NB4 (cell line): ENCODE data around the gene RYR2.

ENCODE experiments used
- DNase-seq: peaks from one replicate; pipeline ENCODE4 v3.0.0; 2010; ENCODE audit warnings: low read depth
- H3K4me3 ChIP-seq: one replicate; pipeline ENCODE4 v1.5.1; 2011; ENCODE audit warnings: mild to moderate bottlenecking, low read depth, low read length, moderate library complexity
- CTCF ChIP-seq: IDR thresholded peaks from one replicate; pipeline ENCODE4 v1.5.1; 2012; ENCODE audit warnings: low read depth, low read length
- MYC ChIP-seq: IDR thresholded peaks from 2 replicates; pipeline ENCODE4 v1.6.1; 2011; ENCODE audit warnings: low read depth, low read length
- POLR2A ChIP-seq: IDR thresholded peaks from 2 replicates; pipeline ENCODE4 v1.6.1; 2011; ENCODE audit warnings: mild to moderate bottlenecking; ENCODE audit not compliant: insufficient read length; ENCODE audit errors: extremely low read depth
- TF ChIP-seq, protein P1 (sequence below): IDR thresholded peaks from 2 replicates; pipeline ENCODE4 v1.6.1; 2011; ENCODE audit warnings: low read depth, low read length

Gene RYR2

GRCh38 chr1:237786066-237786719 lies 744.2 kb downstream of the RYR2 start:
- no peak for DNase-seq
- TF ChIP-seq, protein P1, sequence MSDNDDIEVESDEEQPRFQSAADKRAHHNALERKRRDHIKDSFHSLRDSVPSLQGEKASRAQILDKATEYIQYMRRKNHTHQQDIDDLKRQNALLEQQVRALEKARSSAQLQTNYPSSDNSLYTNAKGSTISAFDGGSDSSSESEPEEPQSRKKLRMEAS, result no peak
- TF ChIP-seq CTCF, result no peak
- TF ChIP-seq POLR2A, result no peak
- TF ChIP-seq MYC, result no peak

GRCh38 chr1:237788069-237788468 lies 746.1 kb downstream of the RYR2 start:
- H3K4me3 ChIP-seq, result no peak overlapping the region
- TF ChIP-seq MYC, result no peak
- no peak for TF ChIP-seq CTCF
- TF ChIP-seq POLR2A, result no peak
- TF ChIP-seq, protein P1, result no peak
- DNase-seq, result no peak

More at GRCh38 chr1:237786066-237786719, 744.2 kb downstream of the RYR2 start:
- no peak overlapping the region for H3K4me3 ChIP-seq

DNA sequence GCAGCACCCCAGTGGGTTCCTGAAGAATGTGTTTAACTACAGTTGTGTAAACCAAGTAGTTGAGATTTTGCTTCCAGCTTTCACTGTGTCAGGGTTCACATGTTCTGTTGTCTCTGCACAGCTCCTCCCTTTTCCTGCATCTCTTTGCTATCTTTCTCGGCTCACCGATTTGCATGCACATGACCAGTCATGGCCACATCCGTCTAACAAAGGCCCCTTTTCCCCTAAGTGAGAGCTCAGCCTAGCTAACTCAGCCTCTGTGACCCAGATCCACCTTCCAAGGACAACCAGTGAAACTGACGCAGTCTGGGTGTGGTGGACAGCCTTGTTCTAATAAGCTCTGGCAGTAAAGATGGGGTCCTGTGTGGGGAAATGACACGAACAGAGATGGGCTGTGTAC lies 747.6 kb downstream of the RYR2 start:
- TF ChIP-seq POLR2A, result no peak
- TF ChIP-seq CTCF, result no peak
- TF ChIP-seq, protein P1, result no peak
- TF ChIP-seq MYC, result no peak
- H3K4me3 ChIP-seq, result no peak overlapping the region
- DNase-seq, result no peak

DNA sequence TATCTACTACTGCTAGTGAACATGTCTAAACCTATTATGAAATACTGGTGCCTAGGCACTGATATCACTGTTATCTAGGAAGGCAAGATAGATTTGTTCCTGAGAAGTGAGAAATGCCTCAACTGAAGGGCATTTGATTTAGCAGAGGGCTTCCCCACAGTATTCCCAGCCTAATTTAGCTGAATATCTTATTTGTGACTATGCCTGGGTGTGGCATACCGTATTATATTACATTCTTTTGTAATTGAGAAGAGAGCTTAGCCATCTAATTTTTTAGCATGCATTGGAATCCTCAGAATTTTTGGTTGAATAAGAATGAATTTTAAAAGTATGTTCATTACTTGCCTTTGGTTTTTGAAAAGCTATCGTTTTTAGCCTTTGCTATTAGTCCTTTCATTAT lies 749.6 kb downstream of the RYR2 start:
- no peak for TF ChIP-seq MYC
- TF ChIP-seq, protein P1, result no peak
- TF ChIP-seq CTCF, result no peak
- TF ChIP-seq POLR2A, result no peak

GRCh38 chr1:237792149-237792548 lies 750.2 kb downstream of the RYR2 start:
- DNase-seq, result no peak
- TF ChIP-seq CTCF (no peak), MYC (no peak), POLR2A (no peak)
- TF ChIP-seq, protein P1, result no peak
- no peak overlapping the region for H3K4me3 ChIP-seq

More for the DNA sequence above, 749.6 kb downstream of the RYR2 start:
- H3K4me3 ChIP-seq, result no peak overlapping the region
- DNase-seq, result no peak
